Vagina (tissue), 2 donors: Measurements from ENCODE around the gene ZMIZ1. TPM values are rescaled to one million over a fixed set of nuclear protein-coding genes. Genes with fewer than 3 reads are reported as not detected.

Experiments
- DNase-seq, 2 donors: peaks; one replicate each; pipeline ENCODE4 v3.0.0-alpha.2; 2017; ENCODE audit errors: extremely low spot score in 2 of 2
- H3K27ac ChIP-seq: fragments of 200-600 bp; sonication (generic); one replicate; pipeline ENCODE4 v1.5.1; 2019
- H3K27me3 ChIP-seq: fragments of 200-600 bp; sonication (generic); one replicate; pipeline ENCODE4 v1.5.1; 2019
- H3K36me3 ChIP-seq, 2 donors: fragments of 200-600 bp; sonication (generic); one replicate each; pipeline ENCODE4 v1.5.1; 2017 to 2019
- H3K4me1 ChIP-seq: fragments of 200-600 bp; sonication (generic); one replicate; pipeline ENCODE4 v1.5.1; 2019
- H3K4me3 ChIP-seq, 2 donors: fragments of 200-600 bp; sonication (generic); 1 replicate in 1 of 2; 2 replicates in 1 of 2; pipeline ENCODE4 v1.5.1; 2016 to 2019
- H3K9me3 ChIP-seq: fragments of 200-600 bp; sonication (generic); one replicate; pipeline ENCODE4 v1.5.1; 2019
- POLR2A ChIP-seq, 2 donors: fragments of 450-650 bp; IDR thresholded peaks; one replicate each; pipeline ENCODE4 v1.6.1; 2017; ENCODE audit warnings: antibody characterized with exemption in 2 of 2, mild to moderate bottlenecking in 2 of 2, moderate library complexity in 2 of 2
- POLR2AphosphoS5 ChIP-seq, 2 donors: sonication (generic); formaldehyde crosslinking; IDR thresholded peaks; one replicate each; pipeline ENCODE4 v1.9.0; 2017; ENCODE audit warnings: antibody characterized with exemption in 2 of 2, mild to moderate bottlenecking in 2 of 2, low read depth in 1 of 2; ENCODE audit not compliant: insufficient read depth in 1 of 2
- intact Hi-C: fragments of 100-400 bp; cut with DNase I; formaldehyde crosslinking; loops from one replicate; pipeline ENCODE4 v1.15.1; 2023
- total RNA-seq: library from RNA; depleted of rRNA; stranded (reverse); fragments of >200 nt; gene quantifications from one replicate; pipeline ENCODE4 v1.2.3, GENCODE V29; 2016
- TF ChIP-seq, protein P1 (sequence below), 3 experiments: fragments of 450-650 bp in 2 of 3; fragments of 200-600 bp in 1 of 3; sonication (generic) in 1 of 3; IDR thresholded peaks; one replicate each; pipeline ENCODE4 v1.5.1; 2017 to 2019; ENCODE audit warnings: antibody characterized with exemption in 3 of 3, mild to moderate bottlenecking in 2 of 3, moderate library complexity in 2 of 3

Gene ZMIZ1
- total RNA-seq, 1 donor from 2014 or later = 61.4 TPM

GRCh38 chr10:79292026-79292766 is 223.4 kb downstream of the ZMIZ1 start:
- no peaks in the 10 kb centered on the region for H3K9me3 ChIP-seq
- H3K4me3 ChIP-seq = no peak overlapping the region
- H3K36me3 ChIP-seq = peaks cover 0 to 76% of the 10 kb centered on the region in 2 donors
- TF ChIP-seq, protein P1, sequence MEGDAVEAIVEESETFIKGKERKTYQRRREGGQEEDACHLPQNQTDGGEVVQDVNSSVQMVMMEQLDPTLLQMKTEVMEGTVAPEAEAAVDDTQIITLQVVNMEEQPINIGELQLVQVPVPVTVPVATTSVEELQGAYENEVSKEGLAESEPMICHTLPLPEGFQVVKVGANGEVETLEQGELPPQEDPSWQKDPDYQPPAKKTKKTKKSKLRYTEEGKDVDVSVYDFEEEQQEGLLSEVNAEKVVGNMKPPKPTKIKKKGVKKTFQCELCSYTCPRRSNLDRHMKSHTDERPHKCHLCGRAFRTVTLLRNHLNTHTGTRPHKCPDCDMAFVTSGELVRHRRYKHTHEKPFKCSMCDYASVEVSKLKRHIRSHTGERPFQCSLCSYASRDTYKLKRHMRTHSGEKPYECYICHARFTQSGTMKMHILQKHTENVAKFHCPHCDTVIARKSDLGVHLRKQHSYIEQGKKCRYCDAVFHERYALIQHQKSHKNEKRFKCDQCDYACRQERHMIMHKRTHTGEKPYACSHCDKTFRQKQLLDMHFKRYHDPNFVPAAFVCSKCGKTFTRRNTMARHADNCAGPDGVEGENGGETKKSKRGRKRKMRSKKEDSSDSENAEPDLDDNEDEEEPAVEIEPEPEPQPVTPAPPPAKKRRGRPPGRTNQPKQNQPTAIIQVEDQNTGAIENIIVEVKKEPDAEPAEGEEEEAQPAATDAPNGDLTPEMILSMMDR (IDR thresholded peaks at IDR 0.05) = no peak
- TF ChIP-seq POLR2A (IDR thresholded peaks at IDR 0.05) (no peak), POLR2AphosphoS5 (IDR thresholded peaks at IDR 0.05; ENCODE audit: insufficient read depth in 1 of 2, low read depth in 1 of 2) (no peak)
- no peaks in the 10 kb centered on the region for H3K27me3 ChIP-seq
- DNase-seq = no peak
- peaks cover 26% of the 10 kb centered on the region for H3K4me1 ChIP-seq
- no peak overlapping the region for H3K27ac ChIP-seq
- intact Hi-C loops = no loop called here

- TF ChIP-seq, protein P1 (IDR thresholded peaks at IDR 0.05) = peak in 1 of 3 experiments; percentile 15
- TF ChIP-seq POLR2A (IDR thresholded peaks at IDR 0.05) = no peak
- DNase-seq = no peak
- no peaks in the 10 kb centered on the region for H3K27me3 ChIP-seq
- H3K27ac ChIP-seq = peak overlapping the region; percentile 47
- H3K36me3 ChIP-seq = peaks cover 0 to 85% of the 10 kb centered on the region in 2 donors
- no peaks in the 10 kb centered on the region for H3K9me3 ChIP-seq
- no peak overlapping the region for H3K4me3 ChIP-seq
- intact Hi-C loops = no loop called here
- H3K4me1 ChIP-seq = peaks cover 25% of the 10 kb centered on the region
Measured at GRCh38 chr10:79292891-79293746, 224.4 kb downstream of the ZMIZ1 start.

- peaks cover 32% of the 10 kb centered on the region for H3K4me1 ChIP-seq
- no peak overlapping the region for H3K4me3 ChIP-seq
- H3K9me3 ChIP-seq = no peaks in the 10 kb centered on the region
- no peak for DNase-seq
- peaks cover 0 to 94% of the 10 kb centered on the region in 2 donors for H3K36me3 ChIP-seq
- intact Hi-C loops = no loop called here
- peak overlapping the region; percentile 47 for H3K27ac ChIP-seq
- H3K27me3 ChIP-seq = no peaks in the 10 kb centered on the region
- peak in 1 of 2 donors; percentile 1 for TF ChIP-seq POLR2AphosphoS5 (IDR thresholded peaks at IDR 0.05; ENCODE audit: insufficient read depth in 1 of 2, low read depth in 1 of 2)
- TF ChIP-seq, protein P1 (IDR thresholded peaks at IDR 0.05) = no peak
- TF ChIP-seq POLR2A (IDR thresholded peaks at IDR 0.05) = no peak
Measured at GRCh38 chr10:79293841-79294581, 225.2 kb downstream of the ZMIZ1 start.

GRCh38 chr10:79295563-79295962 is 226.8 kb downstream of the ZMIZ1 start:
- DNase-seq = no peak
- no peak for TF ChIP-seq POLR2AphosphoS5 (IDR thresholded peaks at IDR 0.05; ENCODE audit: insufficient read depth in 1 of 2, low read depth in 1 of 2)
- TF ChIP-seq, protein P1 (IDR thresholded peaks at IDR 0.05) = no peak
- peak overlapping the region; percentile 36 for H3K27ac ChIP-seq
- H3K36me3 ChIP-seq = peaks cover 0 to 96% of the 10 kb centered on the region in 2 donors
- no peak overlapping the region for H3K4me3 ChIP-seq
- peaks cover 42% of the 10 kb centered on the region for H3K4me1 ChIP-seq
- intact Hi-C loops = no loop called here
- no peaks in the 10 kb centered on the region for H3K27me3 ChIP-seq
- no peaks in the 10 kb centered on the region for H3K9me3 ChIP-seq
